Measurements from ENCODE around the gene POR.
"Not testable (repeated sequence)": the region's sequence is repeated elsewhere in the genome, so short reads cannot be mapped to it uniquely, and the experiment has no call there.

Gene POR

GRCh38 chr7:75884476-75884875 is 30.5 kb upstream of the POR start:
- no peak for DNase-seq (ENCODE audit: low read depth in 2 of 2, low spot score in 1 of 2)

GRCh38 chr7:75885036-75885435 is 29.9 kb upstream of the POR start:
- no peak for DNase-seq (ENCODE audit: low read depth in 2 of 2, low spot score in 1 of 2)

DNA sequence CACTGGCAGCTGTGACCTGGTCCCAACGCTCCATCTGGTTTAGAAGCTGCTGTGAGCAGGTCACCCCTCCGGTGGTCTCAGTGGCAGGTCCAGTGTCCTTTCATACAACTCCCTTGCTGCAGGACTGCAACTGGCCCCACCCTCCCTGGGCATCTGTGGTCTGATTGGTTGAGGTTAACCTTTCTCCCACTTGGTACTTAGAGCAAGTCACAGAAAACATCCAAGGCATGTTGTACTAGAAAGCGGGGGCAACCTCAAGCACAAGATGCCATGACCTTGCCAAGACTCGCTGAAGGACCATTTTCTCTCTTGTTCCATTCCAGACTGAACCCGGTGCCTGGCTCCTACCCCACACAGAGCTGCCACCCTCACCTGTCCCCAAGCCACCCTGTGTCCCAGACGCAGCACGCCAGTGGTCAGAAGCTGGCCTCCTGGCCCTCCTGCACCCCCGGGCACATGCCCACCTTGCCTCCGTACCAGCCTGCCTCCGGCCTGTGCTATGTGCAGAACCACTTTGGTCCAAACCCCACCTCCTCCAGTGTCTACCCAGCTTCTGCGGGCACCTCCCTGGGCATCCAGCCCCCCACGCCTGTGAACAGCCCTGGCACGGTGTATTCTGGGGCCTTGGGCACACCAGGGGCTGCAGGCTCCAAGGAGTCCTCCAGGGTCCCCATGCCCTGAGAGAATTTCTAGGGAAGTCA is 27.1 kb upstream of the POR start:
- DNase-seq (ENCODE audit: low read depth in 2 of 2, low spot score in 1 of 2), result no peak

DNA sequence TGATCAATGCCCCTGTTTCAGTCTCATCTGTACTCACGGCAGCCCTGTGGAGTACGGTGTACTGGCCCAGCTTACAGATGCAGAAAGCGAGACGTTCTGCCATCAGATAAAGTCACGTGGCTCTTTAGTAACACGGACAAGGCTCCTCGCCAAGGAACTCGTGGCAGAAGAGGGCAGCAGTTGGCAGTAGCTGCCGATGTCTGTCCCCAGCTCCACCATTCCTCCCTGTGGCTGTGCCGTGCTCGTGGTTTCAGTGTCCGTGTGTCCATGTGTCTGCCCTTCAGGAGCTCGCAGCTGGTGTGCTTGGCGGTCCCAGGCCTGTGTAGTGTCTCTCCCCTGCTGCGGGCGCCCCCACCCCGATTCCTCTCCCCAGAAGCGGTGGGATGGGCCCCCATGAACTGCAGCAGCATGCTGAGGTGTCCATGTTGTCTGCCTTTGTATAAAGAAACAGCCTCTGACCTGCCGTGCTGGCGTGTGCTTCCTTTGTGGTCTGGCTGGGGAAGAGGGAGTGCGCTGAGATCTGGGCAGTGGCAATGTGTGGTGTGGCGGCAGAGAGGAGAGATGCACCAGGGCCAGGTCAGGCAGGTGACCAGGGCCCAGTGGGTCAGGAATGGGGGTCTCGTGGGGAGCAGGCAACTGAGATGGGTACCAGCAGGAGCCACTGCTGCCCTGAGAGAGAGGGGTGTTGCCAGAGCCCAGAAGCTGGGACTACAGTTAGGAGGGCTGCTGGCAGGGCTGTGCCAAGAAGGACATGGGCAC is 26.3 kb upstream of the POR start:
- DNase-seq (ENCODE audit: low read depth in 2 of 2, low spot score in 1 of 2), result no peak

DNA sequence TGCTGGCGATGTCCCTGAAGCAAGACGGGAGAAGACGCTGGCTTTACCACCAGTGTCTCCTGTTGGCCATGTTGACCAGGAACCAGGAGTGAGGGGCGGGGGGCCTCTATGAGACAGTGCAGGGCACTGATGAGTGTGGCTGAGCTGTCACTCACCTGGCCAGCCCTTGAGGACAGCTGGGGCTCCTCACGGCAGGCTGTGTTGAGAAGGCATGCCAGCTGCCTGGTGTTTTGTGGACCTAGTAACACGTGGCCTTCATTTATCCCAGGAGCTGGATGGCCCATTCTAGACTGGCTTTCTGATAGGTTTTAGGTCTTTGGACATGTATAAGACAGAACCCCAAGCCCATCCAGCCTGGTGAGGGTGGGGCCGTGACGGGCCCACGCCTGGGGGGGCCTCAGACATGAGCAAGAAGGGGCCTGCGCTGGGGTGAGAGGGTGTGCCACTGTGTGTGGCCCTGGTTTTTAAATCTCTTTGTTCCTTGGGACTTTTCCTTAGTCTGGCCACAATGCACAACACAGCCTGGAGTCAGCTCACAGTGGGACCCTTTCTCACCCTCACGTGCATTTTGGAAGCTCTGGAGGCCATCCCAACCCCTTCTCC is 25.6 kb upstream of the POR start:
- DNase-seq (ENCODE audit: low read depth in 2 of 2, low spot score in 1 of 2), result no peak

DNA sequence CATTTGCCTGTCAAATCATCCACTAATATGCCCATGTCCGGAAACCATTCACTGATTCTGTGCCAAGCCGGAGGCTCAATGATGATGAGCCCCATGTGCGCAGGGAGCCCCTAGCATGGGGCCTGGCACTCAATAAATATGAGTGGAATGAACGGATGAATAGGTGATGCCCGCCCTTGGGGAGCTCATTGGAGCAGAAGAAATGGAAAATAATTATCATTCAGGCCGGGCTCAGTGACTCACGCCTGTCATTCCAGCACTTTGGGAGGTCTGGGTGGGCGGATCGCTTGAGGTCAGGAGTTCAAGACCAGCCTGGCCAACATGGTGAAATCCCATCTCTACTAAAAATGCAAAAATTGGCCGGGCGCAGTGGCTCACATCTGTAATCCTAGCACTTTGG is 25.1 kb upstream of the POR start:
- no peak for DNase-seq (ENCODE audit: low read depth in 2 of 2, low spot score in 1 of 2)

- not testable (repeated sequence) for DNase-seq (ENCODE audit: low read depth in 2 of 2, low spot score in 1 of 2)
Measured at GRCh38 chr7:75891237-75891636, 23.7 kb upstream of the POR start.

- DNase-seq (ENCODE audit: low read depth in 2 of 2, low spot score in 1 of 2), result no peak
Measured at GRCh38 chr7:75891815-75892411, 23.0 kb upstream of the POR start.

DNA sequence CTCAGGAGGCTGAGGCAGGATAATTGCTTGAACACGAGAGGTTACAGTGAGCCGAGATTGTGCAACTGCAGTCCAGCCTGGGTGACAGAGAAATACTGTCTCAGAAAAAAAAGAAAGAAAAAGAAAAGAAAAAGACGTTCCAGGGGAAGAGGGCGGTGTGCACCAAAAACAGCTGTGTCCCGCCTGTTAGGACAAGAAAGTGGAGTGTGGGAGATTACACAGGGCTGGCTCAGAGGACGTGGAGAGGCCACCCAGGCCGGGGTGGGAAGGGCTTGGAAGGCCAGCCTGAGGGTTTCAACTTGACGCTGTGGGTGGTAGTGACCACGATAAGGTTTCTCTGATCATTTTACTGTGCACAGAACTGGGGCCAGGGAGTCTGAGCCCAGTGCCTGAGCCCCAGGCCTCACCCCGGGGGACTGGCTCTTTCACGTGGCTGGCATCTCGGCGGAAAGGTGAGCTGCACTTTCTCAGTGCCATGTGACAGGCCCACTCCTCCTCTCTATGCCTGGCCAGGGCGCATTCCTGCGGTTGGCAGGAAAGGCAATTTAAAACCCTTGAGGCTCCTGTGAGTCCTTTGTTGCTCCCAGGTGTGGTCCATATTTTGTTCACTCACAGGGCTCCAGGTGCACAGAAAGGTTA is 22.2 kb upstream of the POR start:
- no peak for DNase-seq (ENCODE audit: low read depth in 2 of 2, low spot score in 1 of 2)

- no peak for DNase-seq (ENCODE audit: low read depth in 2 of 2, low spot score in 1 of 2)
Measured at GRCh38 chr7:75896803-75897327, 18.1 kb upstream of the POR start.

GRCh38 chr7:75900617-75901315 is 14.2 kb upstream of the POR start:
- no peak for DNase-seq (ENCODE audit: low read depth in 2 of 2, low spot score in 1 of 2)

DNA sequence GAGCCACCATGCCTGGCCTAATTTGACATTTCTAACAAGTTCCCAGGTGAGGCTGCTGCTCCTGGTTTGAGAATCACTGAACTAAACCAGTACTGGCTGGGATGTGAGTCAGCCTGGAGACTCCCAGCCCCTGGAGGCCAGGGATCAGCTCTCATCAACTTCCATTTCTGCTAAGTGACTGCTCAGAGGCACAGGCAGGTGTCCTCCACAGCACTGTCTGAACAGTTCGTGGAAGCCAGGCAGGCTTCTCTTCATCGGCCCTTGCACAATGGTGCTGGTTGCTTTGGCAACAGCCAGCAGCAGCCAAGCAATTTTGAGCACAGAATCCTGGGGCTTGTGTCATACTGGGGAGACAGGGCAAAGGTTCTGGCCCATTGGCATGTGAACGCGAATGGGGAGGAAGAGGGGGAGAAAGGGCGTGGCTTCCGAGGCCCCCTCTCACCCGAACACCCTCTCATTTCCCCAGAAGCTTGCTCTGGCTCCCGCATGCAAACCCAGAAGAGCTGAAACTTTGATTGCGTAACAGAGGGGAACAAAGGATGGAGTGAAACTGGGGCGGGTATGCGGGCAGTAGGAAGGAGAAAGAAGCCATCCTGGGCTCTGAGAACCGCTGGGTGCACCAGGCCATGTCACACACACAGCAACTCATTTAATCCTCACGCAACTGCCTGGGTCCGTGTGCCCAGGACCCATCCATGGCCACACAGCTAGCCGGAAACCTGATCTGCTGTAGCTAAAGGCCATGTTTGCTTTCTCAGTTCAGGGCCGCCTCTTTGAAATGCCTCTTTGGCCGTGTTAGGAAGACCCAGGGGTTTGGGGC is 9.0 kb upstream of the POR start:
- DNase-seq (ENCODE audit: low read depth in 2 of 2, low spot score in 1 of 2), result no peak

DNA sequence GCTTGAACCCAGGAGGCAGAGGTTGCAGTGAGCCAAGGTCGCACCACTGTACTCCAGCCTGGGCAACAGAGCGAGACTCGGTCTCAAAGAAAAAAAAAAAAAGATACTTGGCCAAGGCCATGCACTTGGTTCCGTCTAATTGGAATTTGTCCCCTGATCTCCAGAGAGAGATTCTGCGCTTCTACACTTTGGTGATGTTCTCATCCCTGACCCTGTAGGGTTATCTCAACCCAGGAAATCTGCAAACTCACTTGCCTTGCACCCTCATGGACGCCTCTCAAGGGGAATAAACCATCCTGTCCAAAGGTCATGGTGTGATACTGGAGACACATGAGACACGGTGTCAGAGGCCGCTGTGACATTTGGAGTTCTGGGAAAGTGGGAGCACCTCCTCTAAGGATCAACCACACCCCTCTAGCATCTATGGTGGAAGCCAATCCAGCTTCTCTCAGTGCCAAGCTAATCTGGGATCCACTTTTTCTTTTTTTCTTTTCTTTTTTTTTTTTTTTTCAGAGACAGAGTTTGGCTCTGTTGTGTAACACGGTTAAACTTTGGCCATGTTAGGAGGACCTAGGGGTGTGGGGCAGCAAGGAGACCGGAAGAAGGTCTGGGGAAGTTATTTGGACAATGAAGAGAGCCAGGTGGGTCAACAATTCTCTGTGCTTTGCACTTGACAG is 7.8 kb upstream of the POR start:
- DNase-seq (ENCODE audit: low read depth in 2 of 2, low spot score in 1 of 2), result no peak

GRCh38 chr7:75907668-75908039 is 7.3 kb upstream of the POR start:
- DNase-seq (ENCODE audit: low read depth in 2 of 2, low spot score in 1 of 2), result not testable (repeated sequence)

DNA sequence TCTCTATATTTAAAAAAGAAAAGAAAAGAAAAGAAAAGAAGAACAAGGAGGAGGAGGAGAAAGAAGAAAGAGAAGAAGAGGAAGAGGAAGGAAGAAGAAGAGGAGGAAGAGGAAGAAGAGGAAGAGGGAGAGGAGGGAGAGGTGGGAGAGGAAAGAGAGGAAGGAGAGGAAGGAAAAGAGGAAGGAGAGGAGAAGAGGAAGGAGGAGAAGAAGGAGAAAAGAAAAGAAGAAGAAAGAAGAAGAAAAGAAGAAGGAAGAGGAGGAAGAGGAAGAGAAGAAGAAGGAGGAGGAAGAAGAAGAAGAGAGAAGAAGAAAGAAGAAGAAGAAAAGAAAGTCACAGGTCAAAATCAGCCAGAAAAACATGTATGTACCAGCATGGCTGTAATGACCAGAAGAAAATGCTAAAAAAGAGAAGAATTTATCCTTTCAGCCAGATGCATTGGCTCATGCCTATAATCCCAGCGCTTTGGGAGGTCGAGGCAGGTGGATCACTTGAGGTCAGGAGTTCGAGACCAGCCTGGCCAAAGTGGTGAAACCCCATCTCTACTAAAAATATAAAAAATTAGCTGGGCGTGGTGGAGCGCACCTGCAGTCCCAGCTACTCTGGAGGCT is 5.3 kb upstream of the POR start:
- no peak for DNase-seq (ENCODE audit: low read depth in 2 of 2, low spot score in 1 of 2)

- not testable (repeated sequence) for DNase-seq (ENCODE audit: low read depth in 2 of 2, low spot score in 1 of 2)
Measured at GRCh38 chr7:75911186-75911585, 3.8 kb upstream of the POR start.

- DNase-seq (ENCODE audit: low read depth in 2 of 2, low spot score in 1 of 2), result no peak
Measured at GRCh38 chr7:75913437-75913836, 1.5 kb upstream of the POR start.

GRCh38 chr7:75914169-75914654 is 743 bp upstream of the POR start:
- DNase-seq (ENCODE audit: low read depth in 2 of 2, low spot score in 1 of 2), result no peak

Data from stimulated activated CD8-positive, alpha-beta memory T cell treated with anti-CD3 and anti-CD28 coated beads, Interleukin-4, amount 100 ng/mL, for 4 hours (primary cell).